SW 1271 (cell line): ENCODE measurements around the gene ERBB2.
A peak's percentile ranks its signal among the peaks of the same experiment; 100 is the strongest.
"Not testable (repeated sequence)": the region's sequence is repeated elsewhere in the genome, so short reads cannot be mapped to it uniquely, and the experiment has no call there.

Source experiments
- DNase-seq, 2 experiments: peaks; one replicate each; lab custom pipeline; 2025; lab: John Stamatoyannopoulos, UW

The ERBB2 gene

DNA sequence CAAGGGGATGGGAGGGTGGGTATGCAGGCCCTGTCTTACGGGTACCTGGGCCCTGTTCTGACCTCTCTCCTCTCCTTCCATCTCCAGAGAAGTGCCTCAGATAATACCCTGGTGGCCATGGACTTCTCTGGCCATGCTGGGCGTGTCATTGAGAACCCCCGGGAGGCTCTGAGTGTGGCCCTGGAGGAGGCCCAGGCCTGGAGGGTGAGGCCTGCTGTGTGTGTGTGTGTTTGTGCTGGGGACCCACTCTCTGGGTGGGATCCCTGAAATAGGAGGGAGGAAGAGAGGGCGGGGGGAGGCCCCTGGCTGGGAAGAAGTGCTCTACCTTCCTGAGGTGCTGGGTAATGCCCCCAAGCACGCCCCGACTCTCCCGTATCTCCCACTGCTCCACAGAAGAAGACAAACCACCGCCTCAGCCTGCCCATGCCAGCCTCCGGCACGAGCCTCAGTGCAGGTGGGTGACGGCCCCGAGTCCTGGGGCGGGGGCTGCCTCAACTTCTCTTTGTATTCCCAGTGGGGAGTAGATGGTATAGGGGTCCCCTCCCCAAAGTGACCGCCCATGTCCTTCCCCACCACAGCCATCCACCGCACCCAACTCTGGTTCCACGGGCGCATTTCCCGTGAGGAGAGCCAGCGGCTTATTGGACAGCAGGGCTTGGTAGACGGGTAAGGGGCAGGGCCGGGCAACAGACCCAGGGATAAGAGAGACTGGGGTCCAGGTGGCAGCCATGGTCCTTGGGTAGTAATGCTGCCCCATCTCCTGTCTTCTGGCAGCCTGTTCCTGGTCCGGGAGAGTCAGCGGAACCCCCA lies 45.7 kb downstream of the ERBB2 start:
- no peak for DNase-seq

GRCh38 chr17:39746145-39746461 lies 46.2 kb downstream of the ERBB2 start:
- no peak for DNase-seq

DNA sequence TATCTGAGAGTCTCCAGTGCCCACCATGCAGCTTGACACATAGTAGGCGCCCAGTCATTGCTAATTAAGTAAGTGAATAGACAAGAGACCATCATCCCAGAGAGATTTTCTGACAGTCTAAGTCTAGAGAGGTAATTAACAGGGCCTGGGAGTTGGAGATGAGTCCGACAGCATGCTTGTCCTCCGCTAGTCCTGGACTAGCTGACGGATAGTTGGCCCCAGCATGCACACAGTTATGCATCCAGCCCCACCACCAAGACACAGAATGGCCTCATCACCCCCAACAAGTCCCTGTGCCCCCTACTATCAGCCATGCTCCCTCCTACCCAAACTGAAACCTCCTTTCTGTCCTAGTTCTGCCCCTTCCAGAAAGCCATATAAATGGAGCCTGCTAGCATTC lies 47.9 kb downstream of the ERBB2 start:
- no peak for DNase-seq

DNA sequence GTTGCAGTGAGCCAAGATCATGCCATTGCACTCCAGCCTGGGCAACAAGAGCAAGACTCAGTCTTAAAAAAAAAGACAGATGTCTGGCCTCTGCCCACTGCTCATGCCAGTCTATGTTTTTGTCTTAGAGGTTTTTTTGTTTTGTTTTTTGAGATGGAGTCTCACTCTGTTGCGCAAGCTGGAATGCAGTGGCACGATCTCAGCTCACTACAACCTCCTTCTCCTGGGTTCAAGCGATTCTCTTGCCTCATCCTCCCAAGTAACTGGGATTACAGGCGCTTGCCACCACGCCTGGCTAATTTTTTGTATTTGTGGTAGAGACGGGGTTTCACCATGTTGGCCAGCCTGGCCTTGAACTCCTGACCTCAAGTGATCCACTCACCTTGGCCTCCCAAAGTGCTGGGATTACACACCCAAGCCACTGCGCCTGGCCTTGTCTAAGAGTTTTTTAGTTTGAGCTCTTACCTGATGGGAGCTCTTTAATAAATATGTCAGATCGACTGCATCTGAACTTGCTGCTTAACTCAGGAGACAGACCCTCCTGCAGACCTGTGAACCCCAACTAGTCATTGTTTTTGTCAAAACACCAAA lies 48.7 kb downstream of the ERBB2 start:
- not testable (repeated sequence) for DNase-seq

DNA sequence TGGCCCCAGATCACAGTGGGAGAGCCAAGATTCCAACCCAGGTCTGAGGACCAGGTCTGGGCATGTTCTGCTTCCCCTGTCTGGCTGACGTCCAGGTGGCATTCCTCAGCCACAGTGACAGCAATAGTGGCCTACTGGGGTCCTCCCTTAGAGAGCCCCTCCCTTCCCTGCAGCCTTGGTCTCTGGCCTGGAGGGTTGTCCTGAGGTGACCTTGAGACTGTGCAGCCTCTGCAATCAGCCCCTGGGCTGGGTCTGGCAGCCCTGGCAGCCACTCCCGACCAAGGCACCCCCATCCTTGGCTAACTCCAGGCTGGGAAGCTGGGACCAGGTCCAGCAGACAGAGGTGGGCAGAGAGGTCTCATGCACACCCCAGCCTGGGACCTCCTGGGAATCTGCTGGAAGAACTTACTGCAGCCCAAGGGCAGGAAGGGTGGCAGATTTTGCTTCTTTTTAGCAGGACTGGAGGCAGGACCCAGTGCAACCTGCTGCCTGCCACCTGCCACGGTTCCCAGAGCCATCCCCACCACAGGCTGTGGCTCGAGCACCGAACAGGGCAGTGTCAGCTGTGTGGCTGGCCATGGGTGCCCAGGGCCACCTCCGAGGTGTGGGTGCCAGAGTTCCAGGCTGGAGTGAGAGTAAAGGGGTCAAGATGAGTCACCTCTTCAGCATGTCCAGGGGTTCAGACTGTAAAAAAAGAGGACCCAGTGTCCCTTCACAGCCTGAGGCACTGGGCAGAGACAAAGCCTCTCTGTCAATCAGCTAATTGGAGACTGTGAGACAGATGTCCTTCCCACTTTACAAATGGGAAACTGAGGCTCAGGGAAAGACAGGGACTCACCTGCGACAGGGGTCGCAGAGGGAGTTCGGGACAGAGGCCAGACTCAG lies 50.5 kb downstream of the ERBB2 start:
- DNase-seq = no peak

GRCh38 chr17:39751016-39751543 lies 51.2 kb downstream of the ERBB2 start:
- no peak for DNase-seq

GRCh38 chr17:39751637-39752036 lies 51.8 kb downstream of the ERBB2 start:
- no peak for DNase-seq

DNA sequence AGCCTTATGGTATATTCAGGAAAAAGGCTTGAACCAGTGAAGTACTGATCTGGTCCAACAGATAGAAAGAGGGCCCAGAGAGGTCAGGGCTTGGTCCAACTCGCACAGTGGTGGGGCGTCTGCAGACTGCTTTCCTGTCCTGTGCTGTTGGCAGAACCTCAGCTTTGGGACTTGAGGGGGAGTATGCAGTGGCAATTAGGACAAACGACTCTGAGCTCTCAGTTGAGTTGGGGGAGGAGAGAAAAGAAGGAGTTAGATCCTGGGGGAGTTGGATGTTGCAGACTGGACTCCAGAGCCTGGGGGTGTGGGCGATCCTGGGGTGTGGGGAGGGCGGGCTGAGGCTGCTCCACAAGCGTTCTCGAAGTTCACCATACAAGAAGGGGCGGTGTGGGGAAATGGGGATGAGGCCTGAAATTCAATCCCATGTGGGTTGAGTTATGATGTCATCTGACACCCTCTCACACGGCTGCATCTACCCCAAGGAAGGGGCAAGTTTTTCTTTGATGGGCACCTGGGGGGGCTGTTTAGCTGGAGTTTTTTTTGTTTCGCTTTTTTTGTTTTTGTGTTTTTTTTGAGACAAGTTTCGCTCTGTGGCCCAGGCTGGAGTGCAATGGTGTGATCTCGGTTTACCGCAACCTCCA lies 52.5 kb downstream of the ERBB2 start:
- DNase-seq = no peak

DNA sequence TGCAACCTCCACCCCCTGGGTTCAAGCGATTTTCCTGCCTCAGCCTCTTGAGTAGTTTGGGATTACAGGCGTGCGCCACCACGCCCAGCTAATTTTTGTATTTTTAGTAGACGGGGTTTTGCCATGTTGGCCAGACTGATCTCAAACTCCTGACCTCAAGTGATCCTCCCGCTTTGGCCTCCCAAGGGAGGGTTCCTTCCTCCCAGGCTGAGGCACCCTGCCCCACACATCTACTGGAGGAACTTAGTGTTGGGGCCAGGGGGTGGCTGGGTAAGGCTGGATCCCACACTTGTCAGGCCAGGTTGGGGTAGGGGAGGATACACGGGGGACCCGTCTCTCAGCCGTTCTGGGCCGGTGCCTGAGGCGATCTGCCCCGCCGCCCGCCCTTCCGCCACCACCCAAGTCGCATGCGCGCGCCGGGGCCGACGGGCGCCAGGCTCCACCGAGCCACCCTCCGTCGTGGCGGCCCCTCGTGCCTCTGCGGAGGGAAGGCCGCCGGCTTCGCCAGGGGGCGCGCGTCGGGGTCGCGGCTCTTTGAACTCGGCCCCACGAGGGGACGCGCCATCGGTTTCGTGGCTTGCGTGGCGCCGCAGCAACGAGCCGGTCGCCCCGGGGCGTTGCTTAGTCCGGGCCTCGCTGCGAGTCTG lies 53.8 kb downstream of the ERBB2 start:
- DNase-seq = peak in 1 of 2 experiments; percentile 38

- DNase-seq = peak; percentile 76 to 88
These were observed 54.5 kb downstream of the ERBB2 start for GRCh38 chr17:39754161-39754957.

GRCh38 chr17:39754958-39755553 lies 55.2 kb downstream of the ERBB2 start:
- no peak for DNase-seq

DNA sequence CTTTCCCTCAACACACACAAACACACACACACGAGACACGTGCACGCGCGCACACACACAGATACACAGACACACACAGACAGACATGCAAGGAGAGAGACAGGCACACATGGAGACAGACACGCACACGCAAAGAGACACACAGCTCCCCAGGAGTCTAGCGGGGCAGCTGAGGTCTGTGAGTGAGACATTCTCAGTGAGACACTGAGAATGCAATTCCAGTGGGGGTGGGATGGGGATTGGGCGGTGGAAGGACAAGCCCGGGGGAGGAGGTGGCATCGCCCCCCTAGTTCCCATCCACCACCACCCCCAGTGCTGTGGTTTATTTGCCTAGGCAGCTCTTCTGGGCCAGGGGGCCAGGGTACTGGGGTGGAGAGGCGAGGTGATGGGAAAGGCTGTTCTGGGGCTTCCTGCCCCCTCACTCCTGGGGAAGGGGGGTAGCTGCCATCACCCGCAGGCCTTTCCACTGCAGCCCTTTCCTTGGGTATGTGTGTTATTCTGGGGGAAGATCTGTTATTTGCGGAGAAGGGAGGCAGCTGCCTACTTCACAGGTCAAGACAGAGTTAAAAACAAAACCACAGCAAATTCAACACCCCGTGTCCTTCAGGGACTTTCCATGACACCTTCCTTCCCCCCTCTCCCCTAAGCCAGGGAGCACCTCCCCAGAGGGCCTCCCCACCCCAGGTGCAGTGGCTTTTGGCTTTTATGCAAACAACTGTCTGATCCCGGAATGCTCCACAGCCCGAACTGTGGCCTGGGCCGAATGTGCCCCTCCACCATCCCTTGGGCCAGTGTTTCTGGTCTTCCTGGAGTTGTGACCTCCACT lies 55.9 kb downstream of the ERBB2 start:
- no peak for DNase-seq

GRCh38 chr17:39756380-39757079 lies 56.7 kb downstream of the ERBB2 start:
- no peak for DNase-seq

GRCh38 chr17:39757176-39757662 lies 57.4 kb downstream of the ERBB2 start:
- DNase-seq = no peak

GRCh38 chr17:39757931-39758873 lies 58.3 kb downstream of the ERBB2 start:
- no peak for DNase-seq

DNA sequence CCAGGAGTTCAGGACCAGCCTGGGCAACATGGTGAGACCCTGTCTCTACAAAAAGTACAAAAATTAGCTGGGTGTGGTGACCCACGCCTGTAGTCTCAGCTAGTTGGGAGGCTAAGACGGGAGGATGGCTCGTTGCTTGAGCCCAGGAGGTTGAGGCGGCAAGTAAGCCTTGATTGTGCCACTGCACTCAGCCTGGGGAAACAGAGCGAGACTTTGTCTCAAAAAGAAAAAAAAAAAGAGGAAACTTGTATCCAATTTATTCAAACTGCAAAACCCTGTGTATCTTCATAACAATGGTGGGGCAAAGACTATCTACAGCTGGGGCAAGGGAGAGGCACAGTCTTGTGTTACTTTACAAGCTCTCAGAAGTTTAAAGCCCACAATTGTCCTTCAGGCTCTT lies 59.3 kb downstream of the ERBB2 start:
- DNase-seq = no peak

DNA sequence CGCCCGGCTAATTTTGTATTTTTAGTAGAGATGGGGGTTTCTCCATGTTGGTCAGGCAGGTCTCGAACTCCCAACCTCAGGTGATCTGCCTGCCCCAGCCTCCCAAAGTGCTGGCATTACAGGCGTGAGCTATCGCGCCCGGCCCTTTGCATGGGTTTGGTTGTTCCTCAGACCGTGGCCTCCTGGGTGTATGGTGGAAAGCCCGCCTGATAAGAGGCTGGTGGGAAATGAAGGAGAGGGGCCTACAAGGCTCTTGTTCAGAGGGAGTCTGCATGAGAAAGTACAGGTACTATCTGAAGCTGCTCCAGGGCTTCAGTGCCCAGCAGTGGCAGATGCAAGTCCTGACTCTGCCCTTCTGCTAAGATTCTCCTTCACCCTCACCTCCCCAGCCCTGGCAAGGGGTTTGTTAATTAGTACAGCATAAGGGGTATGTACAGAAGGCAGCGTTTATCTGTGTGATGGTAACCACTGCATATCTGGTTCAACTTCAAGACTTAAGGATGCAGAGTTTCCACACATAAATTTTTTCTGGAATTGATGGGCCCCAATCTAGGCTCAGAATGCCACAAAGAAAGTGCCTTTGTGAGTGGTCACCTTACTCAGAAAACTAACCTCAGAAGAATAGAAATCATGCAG lies 62.1 kb downstream of the ERBB2 start:
- no peak for DNase-seq
